Smooth muscle cell (in vitro differentiated cells): ENCODE data around the gene CATSPERD. TPM values are rescaled to one million over a fixed set of nuclear protein-coding genes. Genes with fewer than 3 reads are reported as not detected.
A peak's percentile ranks its signal among the peaks of the same experiment; 100 is the strongest.

Source experiments
- DNase-seq: peaks from one replicate; lab custom pipeline; 2025; ENCODE audit not compliant: unreplicated experiment; lab: John Stamatoyannopoulos, UW
- H2AFZ ChIP-seq: fragments of 200-600 bp; sonication (generic); 2 replicates; pipeline ENCODE4 v1.6.0; 2016; ENCODE audit warnings: antibody characterized with exemption, low read depth, mild to moderate bottlenecking
- H3F3A ChIP-seq: fragments of 200-600 bp; sonication (generic); 2 replicates; pipeline ENCODE4 v1.6.0; 2017; ENCODE audit warnings: antibody characterized with exemption, low read depth
- H3K27ac ChIP-seq: fragments of 200-600 bp; sonication (generic); 2 replicates; pipeline ENCODE4 v1.5.1; 2016; ENCODE audit warnings: low read depth, mild to moderate bottlenecking
- H3K27me3 ChIP-seq: fragments of 200-600 bp; sonication (generic); 2 replicates; pipeline ENCODE4 v1.6.1; 2016; ENCODE audit warnings: low read depth, mild to moderate bottlenecking
- H3K36me3 ChIP-seq: fragments of 200-600 bp; sonication (generic); 2 replicates; pipeline ENCODE4 v1.5.1; 2016; ENCODE audit warnings: low read depth
- H3K4me1 ChIP-seq: fragments of 200-600 bp; sonication (generic); 2 replicates; pipeline ENCODE4 v1.5.1; 2016; ENCODE audit warnings: low read depth
- H3K4me2 ChIP-seq: fragments of 200-600 bp; sonication (generic); 2 replicates; pipeline ENCODE4 v1.6.0; 2016; ENCODE audit warnings: mild to moderate bottlenecking
- H3K4me3 ChIP-seq: fragments of 200-600 bp; sonication (generic); 2 replicates; pipeline ENCODE4 v1.5.1; 2016; ENCODE audit warnings: mild to moderate bottlenecking
- H3K79me2 ChIP-seq: fragments of 200-600 bp; sonication (generic); 2 replicates; pipeline ENCODE4 v1.6.0; 2016; ENCODE audit warnings: low read depth, mild to moderate bottlenecking
- H3K9ac ChIP-seq: fragments of 200-600 bp; sonication (generic); 2 replicates; pipeline ENCODE4 v1.6.0; 2016; ENCODE audit warnings: low read depth
- H3K9me3 ChIP-seq: fragments of 200-600 bp; sonication (generic); replicated peaks from 2 replicates; pipeline ENCODE4 v1.5.1; 2016; ENCODE audit warnings: low read depth
- H4K20me1 ChIP-seq: fragments of 200-600 bp; sonication (generic); 2 replicates; pipeline ENCODE4 v1.6.0; 2016; ENCODE audit warnings: low read depth
- CTCF ChIP-seq: fragments of 200-600 bp; sonication (generic); IDR thresholded peaks from 2 replicates; pipeline ENCODE4 v1.5.1; 2017; ENCODE audit warnings: borderline replicate concordance, mild to moderate bottlenecking, antibody characterized with exemption; ENCODE audit not compliant: insufficient read depth, poor library complexity, severe bottlenecking
- WGBS: methylation state at CpG from one replicate; pipeline ENCODE4 v1.1.7; 2016; ENCODE audit warnings: low lambda C conversion rate; 5-methylcytosine and 5-hydroxymethylcytosine counted together
- polyA plus RNA-seq: library from polyadenylated mRNA; unstranded; fragments of >200 nt; fragmentation: Nextera tagmentation; extraction: Ambion mirVana; gene quantifications from 2 replicates; pipeline ENCODE4 v1.2.1, GENCODE V29; 2016
- total RNA-seq: library from RNA; depleted of rRNA; stranded (reverse); fragments of >200 nt; gene quantifications from 2 replicates; pipeline ENCODE4 v1.2.3, GENCODE V29; 2014

Gene CATSPERD
- total and polyA plus RNA-seq, 2 experiments from 2014 or later: not detected

GRCh38 chr19:5713228-5713627 is 7.2 kb upstream of the CATSPERD start:
- Histone ChIP-seq H3K27me3 (no peaks in the 10 kb centered on the region), H3K4me1 (peaks cover under 1% of the 10 kb centered on the region), H2AFZ (no peak overlapping the region), H3K27ac (no peak overlapping the region), H4K20me1 (peaks cover 79% of the 10 kb centered on the region), H3K4me2 (no peak overlapping the region), H3F3A (no peaks in the 10 kb centered on the region), H3K36me3 (no peaks in the 10 kb centered on the region), H3K79me2 (peaks cover 42% of the 10 kb centered on the region), H3K9ac (no peak overlapping the region), H3K9me3 (no peaks in the 10 kb centered on the region), H3K4me3 (no peak overlapping the region)
- WGBS: 93% methylated on average over 9 of the region's 9 CpGs
- no peak for DNase-seq
- TF ChIP-seq CTCF: no peak

- H2AFZ ChIP-seq: no peak overlapping the region
- no peaks in the 10 kb centered on the region for H3K9me3 ChIP-seq
- H3F3A ChIP-seq: peaks cover 12% of the 10 kb centered on the region
- H3K36me3 ChIP-seq: no peaks in the 10 kb centered on the region
- H3K4me2 ChIP-seq: no peak overlapping the region
- H4K20me1 ChIP-seq: peaks cover 77% of the 10 kb centered on the region
- H3K4me3 ChIP-seq: no peak overlapping the region
- DNase-seq: no peak
- peaks cover 51% of the 10 kb centered on the region for H3K79me2 ChIP-seq
- H3K9ac ChIP-seq: no peak overlapping the region
- peaks cover 10% of the 10 kb centered on the region for H3K4me1 ChIP-seq
- no peaks in the 10 kb centered on the region for H3K27me3 ChIP-seq
- TF ChIP-seq CTCF: no peak
- 99% methylated on average over 10 of the region's 10 CpGs for WGBS
- H3K27ac ChIP-seq: no peak overlapping the region
Measured at GRCh38 chr19:5714816-5715215, 5.6 kb upstream of the CATSPERD start.

- DNase-seq: no peak
- Histone ChIP-seq H3K79me2 (peaks cover 51% of the 10 kb centered on the region), H2AFZ (no peak overlapping the region), H3K4me3 (no peak overlapping the region), H3K27ac (peak overlapping the region; percentile 98), H3K27me3 (no peaks in the 10 kb centered on the region), H4K20me1 (peaks cover 60% of the 10 kb centered on the region), H3K9ac (peak overlapping the region; percentile 94), H3K4me2 (peak overlapping the region; percentile 96), H3K36me3 (no peaks in the 10 kb centered on the region), H3K9me3 (no peaks in the 10 kb centered on the region), H3K4me1 (peaks cover 10% of the 10 kb centered on the region), H3F3A (peaks cover 12% of the 10 kb centered on the region)
- 94% methylated on average over 8 of the region's 8 CpGs for WGBS
- no peak for TF ChIP-seq CTCF
Measured at GRCh38 chr19:5717215-5717935, 3.1 kb upstream of the CATSPERD start.
